ENCODE data around the gene RREB1.
"Not testable (repeated sequence)": the region's sequence is repeated elsewhere in the genome, so short reads cannot be mapped to it uniquely, and the experiment has no call there.

RREB1 gene

GRCh38 chr6:7268362-7268761 is 160.6 kb downstream of the RREB1 start:
- no peak for DNase-seq

GRCh38 chr6:7268816-7269555 is 161.2 kb downstream of the RREB1 start:
- DNase-seq, result no peak

- DNase-seq, result no peak
Measured at GRCh38 chr6:7269816-7270215, 162.1 kb downstream of the RREB1 start.

GRCh38 chr6:7270320-7271204 is 162.8 kb downstream of the RREB1 start:
- DNase-seq, result no peak

- DNase-seq, result no peak
Measured at GRCh38 chr6:7271205-7271534, 163.4 kb downstream of the RREB1 start.

GRCh38 chr6:7273709-7274108 is 165.9 kb downstream of the RREB1 start:
- DNase-seq, result no peak

- DNase-seq, result not testable (repeated sequence)
Measured at GRCh38 chr6:7274525-7274924, 166.8 kb downstream of the RREB1 start.

- no peak for DNase-seq
Measured at GRCh38 chr6:7276199-7276524, 168.4 kb downstream of the RREB1 start.

GRCh38 chr6:7282097-7282906 is 174.5 kb downstream of the RREB1 start:
- no peak for DNase-seq

GRCh38 chr6:7283676-7284075 is 175.9 kb downstream of the RREB1 start:
- DNase-seq, result no peak

- no peak for DNase-seq
Measured at GRCh38 chr6:7285416-7285815, 177.7 kb downstream of the RREB1 start.

- no peak for DNase-seq
Measured at GRCh38 chr6:7290079-7290478, 182.3 kb downstream of the RREB1 start.

- DNase-seq, result no peak
Measured at GRCh38 chr6:7292596-7293255, 185.0 kb downstream of the RREB1 start.

- no peak for DNase-seq
Measured at GRCh38 chr6:7295916-7296315, 188.2 kb downstream of the RREB1 start.

- DNase-seq, result no peak
Measured at GRCh38 chr6:7296602-7297001, 188.8 kb downstream of the RREB1 start.

GRCh38 chr6:7298113-7298512 is 190.4 kb downstream of the RREB1 start:
- no peak for DNase-seq

- DNase-seq, result no peak
Measured at GRCh38 chr6:7300926-7301325, 193.2 kb downstream of the RREB1 start.

Data from activated naive CD4-positive, alpha-beta T cell treated with Interleukin-2 at 50 U/mL for 16 hours (primary cell).